Psoas muscle (tissue), 8 donors: Measurements from ENCODE around the gene TSC22D2. TPM values are rescaled to one million over a fixed set of nuclear protein-coding genes. Genes with fewer than 3 reads are reported as not detected.

Experiments used
- ATAC-seq, 4 donors: fragments of 200-7000 bp; cut with Tn5 transposase; one replicate each; pipeline ENCODE4 v1.9.1; 2020; ENCODE audit warnings: moderate library complexity in 3 of 4, mild to moderate bottlenecking in 2 of 4
- DNase-seq, 2 donors: peaks; one replicate each; pipeline ENCODE4 v3.0.0-alpha.2; 2020
- H3K27ac ChIP-seq: fragments of 200-600 bp; one replicate; pipeline ENCODE4 v1.8.0; 2022
- H3K27me3 ChIP-seq, 3 donors: fragments of 200-600 bp in 1 of 3; one replicate each; pipeline versions ENCODE4 v1.6.1 to v1.8.0; 2013 to 2022; ENCODE audit warnings: low read length in 2 of 3, mild to moderate bottlenecking in 2 of 3, moderate library complexity in 1 of 3; ENCODE audit not compliant: insufficient read depth in 3 of 3
- H3K36me3 ChIP-seq, 2 donors: fragments of 200-600 bp in 1 of 2; one replicate each; pipeline versions ENCODE4 v1.6.1 to v1.8.0; 2013 to 2022; ENCODE audit warnings: low read depth in 1 of 2, mild to moderate bottlenecking in 1 of 2, moderate library complexity in 1 of 2; ENCODE audit not compliant: insufficient read depth in 1 of 2
- H3K4me1 ChIP-seq: fragments of 200-600 bp; one replicate; pipeline ENCODE4 v1.8.0; 2022
- H3K4me3 ChIP-seq: fragments of 200-600 bp; one replicate; pipeline ENCODE4 v1.8.0; 2022; ENCODE audit warnings: mild to moderate bottlenecking
- H3K9me3 ChIP-seq: fragments of 200-600 bp; one replicate; pipeline ENCODE4 v1.8.0; 2022
- WGBS, 3 donors: extraction: QIAGEN DNeasy Blood & Tissue Kit; methylation state at CpG; one replicate each; pipeline versions ENCODE4 v1.1.6 to v1.1.7; 2013; 5-methylcytosine and 5-hydroxymethylcytosine counted together
- intact Hi-C, 2 donors: fragments of 100-400 bp; cut with DNase I; formaldehyde crosslinking; loops; one replicate each; pipeline versions ENCODE4 v1.11.0 to v1.14.2; 2022
- polyA plus RNA-seq, 3 donors: library from polyadenylated mRNA; stranded (reverse); fragments of 200-250 nt; gene quantifications; one replicate each; pipeline ENCODE4 v1.2.3, GENCODE V29; 2013
- total RNA-seq, 4 donors: library from RNA; stranded (reverse); fragmentation: NEBNext Ultra II Directional in 2 of 4; extraction: Animal tissue kit (Norgen Biotek cat#: 25700) in 2 of 4; gene quantifications; one replicate each; pipeline versions ENCODE4 v1.2.1 to v1.2.4, GENCODE V29; 2021 to 2023
- TF ChIP-seq, protein P1 (sequence below): fragments of 200-600 bp; IDR thresholded peaks from one replicate; pipeline ENCODE4 v1.8.0; 2022; ENCODE audit warnings: antibody characterized with exemption
- donor health status: healthy with polysubstance abuse.
- donor health status: DM: no; HTN: no; CAD: no; lungs with moderate emphysema.
- donor health status: Bipolar disorder and iron deficiency.
- donor health status: healthy.
- donor health status: DM: yes; HTN: yes; CAD: no.
- donor health status: DM: no; HTN: no; CAD: no.
- donor health status: DM: no; HTN: no; CAD: no.
- donor health status: DM: yes; HTN: yes; CAD: no.

TSC22D2 gene
- total and polyA plus RNA-seq, 7 donors = 10.4 to 63.6 (median 29.7) TPM

- Histone ChIP-seq H3K27me3 (no peaks in the 10 kb centered on the region), H3K4me1 (peaks cover 42% of the 10 kb centered on the region), H3K27ac (no peak overlapping the region), H3K4me3 (no peak overlapping the region), H3K9me3 (no peaks in the 10 kb centered on the region), H3K36me3 (no peaks in the 10 kb centered on the region)
- TF ChIP-seq, protein P1, sequence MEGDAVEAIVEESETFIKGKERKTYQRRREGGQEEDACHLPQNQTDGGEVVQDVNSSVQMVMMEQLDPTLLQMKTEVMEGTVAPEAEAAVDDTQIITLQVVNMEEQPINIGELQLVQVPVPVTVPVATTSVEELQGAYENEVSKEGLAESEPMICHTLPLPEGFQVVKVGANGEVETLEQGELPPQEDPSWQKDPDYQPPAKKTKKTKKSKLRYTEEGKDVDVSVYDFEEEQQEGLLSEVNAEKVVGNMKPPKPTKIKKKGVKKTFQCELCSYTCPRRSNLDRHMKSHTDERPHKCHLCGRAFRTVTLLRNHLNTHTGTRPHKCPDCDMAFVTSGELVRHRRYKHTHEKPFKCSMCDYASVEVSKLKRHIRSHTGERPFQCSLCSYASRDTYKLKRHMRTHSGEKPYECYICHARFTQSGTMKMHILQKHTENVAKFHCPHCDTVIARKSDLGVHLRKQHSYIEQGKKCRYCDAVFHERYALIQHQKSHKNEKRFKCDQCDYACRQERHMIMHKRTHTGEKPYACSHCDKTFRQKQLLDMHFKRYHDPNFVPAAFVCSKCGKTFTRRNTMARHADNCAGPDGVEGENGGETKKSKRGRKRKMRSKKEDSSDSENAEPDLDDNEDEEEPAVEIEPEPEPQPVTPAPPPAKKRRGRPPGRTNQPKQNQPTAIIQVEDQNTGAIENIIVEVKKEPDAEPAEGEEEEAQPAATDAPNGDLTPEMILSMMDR = no peak
- DNase-seq (no peak), ATAC-seq (no peak)
- intact Hi-C loops = no loop called here
Observed at GRCh38 chr3:150449169-150449721, 41.1 kb downstream of the TSC22D2 start.

DNA sequence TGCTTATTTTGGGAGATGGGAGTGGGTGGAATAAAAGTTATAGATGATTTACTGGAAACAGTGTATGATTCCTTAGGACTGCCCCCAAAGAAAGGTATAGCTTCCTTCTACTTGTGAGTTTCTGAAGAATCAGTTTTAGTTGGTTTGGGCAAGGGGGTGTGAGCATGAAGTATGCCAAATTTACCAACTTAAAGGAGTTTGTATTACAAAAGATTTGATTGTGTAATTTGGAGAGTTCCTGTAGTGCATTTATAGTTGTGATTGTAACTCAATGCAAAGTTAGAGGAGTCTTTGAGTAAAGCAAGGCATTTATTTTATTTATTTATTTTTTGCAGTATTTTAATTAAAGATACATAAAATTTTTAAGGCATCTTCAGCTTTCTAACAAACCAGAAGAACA, 42.8 kb downstream of the TSC22D2 start:
- ATAC-seq (no peak), DNase-seq (no peak)
- intact Hi-C loops = loop anchor here in 1 of 2 donors (5.0 kb wide), 1 partner anchor 39 kb away; no protein-coding TSS in a partner anchor
- Histone ChIP-seq H3K4me1 (peaks cover 51% of the 10 kb centered on the region), H3K27me3 (no peaks in the 10 kb centered on the region), H3K4me3 (no peak overlapping the region), H3K36me3 (no peaks in the 10 kb centered on the region), H3K9me3 (no peaks in the 10 kb centered on the region), H3K27ac (no peak overlapping the region)
- TF ChIP-seq, protein P1 = no peak

- no peak overlapping the region for H3K27ac ChIP-seq
- no peak for ATAC-seq
- peaks cover 51% of the 10 kb centered on the region for H3K4me1 ChIP-seq
Observed at GRCh38 chr3:150451329-150452048, 43.4 kb downstream of the TSC22D2 start.

GRCh38 chr3:150453353-150453752, 45.3 kb downstream of the TSC22D2 start:
- Histone ChIP-seq H3K36me3 (peaks cover 5 to 15% of the 10 kb centered on the region in 2 donors), H3K4me1 (peaks cover 48% of the 10 kb centered on the region), H3K27me3 (no peaks in the 10 kb centered on the region), H3K4me3 (no peak overlapping the region), H3K27ac (no peak overlapping the region), H3K9me3 (no peaks in the 10 kb centered on the region)
- 97 to 99% (median 98%) methylated on average over 4 of the region's 4 CpGs for WGBS, 3 donors
- ATAC-seq (no peak), DNase-seq (no peak)
- intact Hi-C loops = loop anchor here in 1 of 2 donors (5.0 kb wide), 1 partner anchor 41 kb away; no protein-coding TSS in a partner anchor
- TF ChIP-seq, protein P1 = no peak

More at GRCh38 chr3:150451329-150452048, 43.4 kb downstream of the TSC22D2 start:
- TF ChIP-seq, protein P1 = no peak
- Histone ChIP-seq H3K27me3 (no peaks in the 10 kb centered on the region), H3K9me3 (no peaks in the 10 kb centered on the region), H3K36me3 (no peaks in the 10 kb centered on the region), H3K4me3 (no peak overlapping the region)
- 90 to 95% (median 91%) methylated on average over 1 of the region's 1 CpG for WGBS, 3 donors
- intact Hi-C loops = loop anchor here in 1 of 2 donors (5.0 kb wide), 1 partner anchor 39 kb away; no protein-coding TSS in a partner anchor
- no peak for DNase-seq
